Measurements from ENCODE around the gene ATRIP.

DNA sequence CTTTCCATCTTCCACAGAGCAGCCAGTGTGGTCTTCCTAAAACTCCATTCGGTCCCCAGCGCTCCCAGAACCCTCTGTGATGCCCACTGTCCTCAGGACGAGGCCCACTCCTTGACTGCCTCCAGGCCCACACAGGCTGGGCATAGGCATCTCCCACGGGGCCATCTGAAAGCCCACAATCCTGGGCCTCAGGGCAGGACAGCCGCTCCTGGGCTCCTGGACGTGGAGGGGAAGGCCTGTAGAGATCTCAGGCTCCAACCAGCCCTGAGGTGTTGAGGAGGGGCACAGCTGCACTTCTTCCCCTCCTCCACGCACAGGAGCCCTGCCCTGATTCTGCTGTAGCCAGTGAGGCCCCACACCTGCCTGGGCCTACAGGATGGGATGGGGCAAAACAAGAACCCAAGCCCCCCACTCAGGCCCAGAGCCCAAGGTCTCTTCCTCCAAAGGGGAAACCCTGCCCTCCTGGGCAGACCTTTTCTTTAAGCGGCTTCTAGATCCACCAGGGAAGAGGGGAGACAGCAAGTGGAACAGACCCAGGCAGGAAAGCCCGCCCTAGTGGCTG is 31.5 kb downstream of the ATRIP start:
- TF ChIP-seq NRF1 (IDR thresholded peaks at IDR 0.05; ENCODE audit: low read depth, low read length) (no peak), GABPA (IDR thresholded peaks at IDR 0.05; ENCODE audit: borderline replicate concordance, insufficient read depth, low read length) (no peak), POLR2A (IDR thresholded peaks at IDR 0.05; ENCODE audit: control extremely low read depth in 1 of 2, low read depth in 2 of 2, low read length in 2 of 2) (no peak), SP1 (IDR thresholded peaks at IDR 0.05; ENCODE audit: low read depth, low read length) (no peak), CTBP2 (IDR thresholded peaks at IDR 0.05; ENCODE audit: borderline replicate concordance, insufficient read depth, insufficient read length, low read length) (no peak), RFX5 (IDR thresholded peaks at IDR 0.05; ENCODE audit: borderline replicate concordance, low read depth, low read length) (no peak), SIX5 (IDR thresholded peaks at IDR 0.05; ENCODE audit: low read depth, low read length) (no peak), EZH2 (IDR thresholded peaks at IDR 0.05; ENCODE audit: low read depth, low read length, severe bottlenecking) (no peak), PHF8 (conservative IDR thresholded peaks at IDR 0.05; ENCODE audit: low read depth, low read length) (no peak)
- TF ChIP-seq, protein P1, sequence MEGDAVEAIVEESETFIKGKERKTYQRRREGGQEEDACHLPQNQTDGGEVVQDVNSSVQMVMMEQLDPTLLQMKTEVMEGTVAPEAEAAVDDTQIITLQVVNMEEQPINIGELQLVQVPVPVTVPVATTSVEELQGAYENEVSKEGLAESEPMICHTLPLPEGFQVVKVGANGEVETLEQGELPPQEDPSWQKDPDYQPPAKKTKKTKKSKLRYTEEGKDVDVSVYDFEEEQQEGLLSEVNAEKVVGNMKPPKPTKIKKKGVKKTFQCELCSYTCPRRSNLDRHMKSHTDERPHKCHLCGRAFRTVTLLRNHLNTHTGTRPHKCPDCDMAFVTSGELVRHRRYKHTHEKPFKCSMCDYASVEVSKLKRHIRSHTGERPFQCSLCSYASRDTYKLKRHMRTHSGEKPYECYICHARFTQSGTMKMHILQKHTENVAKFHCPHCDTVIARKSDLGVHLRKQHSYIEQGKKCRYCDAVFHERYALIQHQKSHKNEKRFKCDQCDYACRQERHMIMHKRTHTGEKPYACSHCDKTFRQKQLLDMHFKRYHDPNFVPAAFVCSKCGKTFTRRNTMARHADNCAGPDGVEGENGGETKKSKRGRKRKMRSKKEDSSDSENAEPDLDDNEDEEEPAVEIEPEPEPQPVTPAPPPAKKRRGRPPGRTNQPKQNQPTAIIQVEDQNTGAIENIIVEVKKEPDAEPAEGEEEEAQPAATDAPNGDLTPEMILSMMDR (IDR thresholded peaks at IDR 0.05; ENCODE audit: control extremely low read depth in 1 of 3, insufficient read depth in 1 of 3, low read depth in 1 of 3, low read length in 3 of 3): no peak
- TF ChIP-seq, protein P2, sequence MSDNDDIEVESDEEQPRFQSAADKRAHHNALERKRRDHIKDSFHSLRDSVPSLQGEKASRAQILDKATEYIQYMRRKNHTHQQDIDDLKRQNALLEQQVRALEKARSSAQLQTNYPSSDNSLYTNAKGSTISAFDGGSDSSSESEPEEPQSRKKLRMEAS (IDR thresholded peaks at IDR 0.05): no peak

Data from H1 (cell line).